HepG2 (cell line): ENCODE measurements around the gene GPD1. TPM values are rescaled to one million over a fixed set of nuclear protein-coding genes. Genes with fewer than 3 reads are reported as not detected.
A peak's percentile ranks its signal among the peaks of the same experiment; 100 is the strongest.

Experiments used
- FOXK2 ChIP-seq: fragments of 450-650 bp; IDR thresholded peaks from 2 replicates; pipeline ENCODE4 v1.6.1; 2016
- KMT2A ChIP-seq: sonication (generic); formaldehyde crosslinking; IDR thresholded peaks from 2 replicates; pipeline ENCODE4 v1.4.0; 2020; ENCODE audit warnings: missing genetic modification reagents
- MYC ChIP-seq: sonication (generic); formaldehyde crosslinking; IDR thresholded peaks from 2 replicates; pipeline ENCODE4 v1.9.0; 2021; ENCODE audit warnings: missing genetic modification reagents, borderline replicate concordance
- NCOA1 ChIP-seq: sonication (generic); formaldehyde crosslinking; IDR thresholded peaks from 2 replicates; pipeline ENCODE4 v1.9.0; 2021; ENCODE audit warnings: missing genetic modification reagents
- NFIB ChIP-seq: sonication (generic); formaldehyde crosslinking; IDR thresholded peaks from 2 replicates; pipeline ENCODE4 v1.9.0; 2021; ENCODE audit warnings: missing genetic modification reagents, mild to moderate bottlenecking, borderline replicate concordance
- NONO ChIP-seq, 2 experiments: fragments of 450-650 bp in 1 of 2; sonication (generic) in 1 of 2; formaldehyde crosslinking in 1 of 2; IDR thresholded peaks in 1 of 2; conservative IDR thresholded peaks in 1 of 2; 2 replicates each; pipeline versions ENCODE4 v1.6.1 to v1.8.0; 2017 to 2022; ENCODE audit warnings: mild to moderate bottlenecking in 1 of 2, missing genetic modification reagents in 1 of 2, moderate library complexity in 1 of 2
- NR2C2 ChIP-seq: sonication (generic); formaldehyde crosslinking; IDR thresholded peaks from 2 replicates; pipeline ENCODE4 v1.4.0; 2020; ENCODE audit warnings: missing genetic modification reagents, mild to moderate bottlenecking, moderate library complexity, borderline replicate concordance
- PRMT3 ChIP-seq: sonication (generic); formaldehyde crosslinking; IDR thresholded peaks from 2 replicates; pipeline ENCODE4 v1.8.1; 2022; ENCODE audit warnings: low read depth, mild to moderate bottlenecking, moderate library complexity, missing genetic modification reagents, borderline replicate concordance
- SAFB2 ChIP-seq: sonication (generic); formaldehyde crosslinking; IDR thresholded peaks from 2 replicates; pipeline ENCODE4 v1.5.1; 2020; ENCODE audit warnings: missing genetic modification reagents, low read depth, mild to moderate bottlenecking, borderline replicate concordance
- SOX13 ChIP-seq, 3 experiments: fragments of 450-650 bp in 1 of 3; sonication (generic) in 1 of 3; formaldehyde crosslinking in 1 of 3; IDR thresholded peaks in 2 of 3; conservative IDR thresholded peaks in 1 of 3; 2 replicates each; pipeline versions ENCODE4 v1.5.0 to v1.6.1; 2016 to 2020; ENCODE audit warnings: antibody characterized with exemption in 1 of 3, mild to moderate bottlenecking in 1 of 3, missing compliant biosample characterization in 1 of 3, missing genetic modification reagents in 1 of 3, moderate library complexity in 1 of 3
- ZNF569 ChIP-seq: sonication (generic); formaldehyde crosslinking; IDR thresholded peaks from 2 replicates; pipeline ENCODE4 v1.5.0; 2020; ENCODE audit warnings: mild to moderate bottlenecking, missing genetic modification reagents, moderate library complexity, borderline replicate concordance
- ZSCAN22 ChIP-seq: sonication (generic); formaldehyde crosslinking; IDR thresholded peaks from 2 replicates; pipeline ENCODE4 v1.4.0; 2020; ENCODE audit warnings: mild to moderate bottlenecking, missing genetic modification reagents
- polyA plus RNA-seq, 8 experiments: library from polyadenylated mRNA; depleted of rRNA in 3 of 8; stranded (reverse) in 7 of 8; unstranded in 1 of 8; fragments of >200 nt; fragmentation: Illumina TruSeq in 4 of 8; extraction: Trizol in 4 of 8; gene quantifications; 2 replicates each; pipeline versions ENCODE4 v1.2.1 to v1.2.3, GENCODE V29; 2011 to 2016; ENCODE audit warnings: low read depth in 4 of 8, missing spikeins in 1 of 8, mixed read lengths in 1 of 8; ENCODE audit not compliant: insufficient read depth in 1 of 8
- total RNA-seq, 5 experiments: library from RNA; depleted of rRNA; stranded (reverse); fragments of >200 nt; fragmentation: Illumina TruSeq; extraction: Trizol; gene quantifications; 2 replicates each; pipeline ENCODE4 v1.2.3, GENCODE V29; 2016; ENCODE audit warnings: low read depth in 1 of 5
- TF ChIP-seq, protein P1 (sequence below): sonication (generic); formaldehyde crosslinking; IDR thresholded peaks from 2 replicates; pipeline ENCODE4 v1.4.0; 2020; ENCODE audit warnings: low read depth, mild to moderate bottlenecking, missing genetic modification reagents
- TF ChIP-seq, protein P2 (sequence below): sonication (generic); IDR thresholded peaks from 2 replicates; pipeline ENCODE4 v1.6.1; 2016; ENCODE audit warnings: low read depth, borderline replicate concordance
- TF ChIP-seq, protein P3 (sequence below): sonication (generic); formaldehyde crosslinking; IDR thresholded peaks from 2 replicates; pipeline ENCODE4 v1.4.0; 2020; ENCODE audit warnings: missing genetic modification reagents
- TF ChIP-seq, protein P4 (sequence below): sonication (generic); formaldehyde crosslinking; IDR thresholded peaks from 2 replicates; pipeline ENCODE4 v1.4.0; 2020; ENCODE audit warnings: missing genetic modification reagents

Gene GPD1
- total and polyA plus RNA-seq, 2 of the 13 experiments (the other 11 are each of a cell fraction or from before 2014, with no cell fraction given): 3.7 to 30.6 TPM

DNA sequence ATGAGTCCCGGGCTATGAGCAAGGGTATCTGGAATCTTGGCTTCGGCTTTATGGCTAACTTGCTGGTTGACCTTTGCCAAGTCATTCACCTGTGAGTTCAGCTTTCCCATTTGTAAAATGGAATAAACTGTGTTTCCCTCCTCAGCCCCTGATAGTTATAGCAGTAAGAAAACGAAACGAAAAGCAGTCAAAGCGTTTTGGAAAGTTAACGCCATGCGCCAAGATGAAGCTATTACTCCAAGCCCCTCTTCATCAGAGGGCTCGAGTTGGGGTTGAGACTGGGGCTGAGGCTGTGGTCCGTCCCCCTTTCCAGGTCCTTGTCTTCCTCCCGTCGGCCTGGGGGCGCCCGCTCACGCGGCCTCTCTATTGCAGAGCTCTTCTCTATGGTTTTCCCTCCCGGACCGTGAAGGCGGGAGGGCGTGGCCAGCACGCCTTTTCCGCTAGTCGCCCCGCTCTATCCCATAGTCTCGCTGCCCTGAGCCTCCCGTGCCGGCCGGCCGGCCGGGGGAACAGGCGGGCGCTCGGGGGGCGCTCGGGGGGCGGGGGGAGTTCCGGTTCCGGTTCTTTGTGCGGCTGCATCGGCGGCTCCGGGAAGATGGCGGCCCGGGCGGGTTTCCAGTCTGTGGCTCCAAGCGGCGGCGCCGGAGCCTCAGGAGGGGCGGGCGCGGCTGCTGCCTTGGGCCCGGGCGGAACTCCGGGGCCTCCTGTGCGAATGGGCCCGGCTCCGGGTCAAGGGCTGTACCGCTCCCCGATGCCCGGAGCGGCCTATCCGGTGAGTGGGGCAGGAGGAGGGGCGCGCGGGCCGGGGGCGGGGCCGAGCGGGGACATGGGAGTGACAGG lies 18.8 kb upstream of the GPD1 start, which contains the start of gene SMARCD1 (continued):
- TF ChIP-seq, protein P1, sequence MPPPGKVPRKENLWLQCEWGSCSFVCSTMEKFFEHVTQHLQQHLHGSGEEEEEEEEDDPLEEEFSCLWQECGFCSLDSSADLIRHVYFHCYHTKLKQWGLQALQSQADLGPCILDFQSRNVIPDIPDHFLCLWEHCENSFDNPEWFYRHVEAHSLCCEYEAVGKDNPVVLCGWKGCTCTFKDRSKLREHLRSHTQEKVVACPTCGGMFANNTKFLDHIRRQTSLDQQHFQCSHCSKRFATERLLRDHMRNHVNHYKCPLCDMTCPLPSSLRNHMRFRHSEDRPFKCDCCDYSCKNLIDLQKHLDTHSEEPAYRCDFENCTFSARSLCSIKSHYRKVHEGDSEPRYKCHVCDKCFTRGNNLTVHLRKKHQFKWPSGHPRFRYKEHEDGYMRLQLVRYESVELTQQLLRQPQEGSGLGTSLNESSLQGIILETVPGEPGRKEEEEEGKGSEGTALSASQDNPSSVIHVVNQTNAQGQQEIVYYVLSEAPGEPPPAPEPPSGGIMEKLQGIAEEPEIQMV: peak; percentile 76; the same call in 1 of the 2 replicates
- TF ChIP-seq MYC (CRISPR knock-in tag): peak; percentile 34; the same call in 1 of the 2 replicates
- no peak for TF ChIP-seq PRMT3 (CRISPR knock-in tag)
- TF ChIP-seq, protein P2, sequence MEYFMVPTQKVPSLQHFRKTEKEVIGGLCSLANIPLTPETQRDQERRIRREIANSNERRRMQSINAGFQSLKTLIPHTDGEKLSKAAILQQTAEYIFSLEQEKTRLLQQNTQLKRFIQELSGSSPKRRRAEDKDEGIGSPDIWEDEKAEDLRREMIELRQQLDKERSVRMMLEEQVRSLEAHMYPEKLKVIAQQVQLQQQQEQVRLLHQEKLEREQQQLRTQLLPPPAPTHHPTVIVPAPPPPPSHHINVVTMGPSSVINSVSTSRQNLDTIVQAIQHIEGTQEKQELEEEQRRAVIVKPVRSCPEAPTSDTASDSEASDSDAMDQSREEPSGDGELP: no peak
- TF ChIP-seq, protein P3, sequence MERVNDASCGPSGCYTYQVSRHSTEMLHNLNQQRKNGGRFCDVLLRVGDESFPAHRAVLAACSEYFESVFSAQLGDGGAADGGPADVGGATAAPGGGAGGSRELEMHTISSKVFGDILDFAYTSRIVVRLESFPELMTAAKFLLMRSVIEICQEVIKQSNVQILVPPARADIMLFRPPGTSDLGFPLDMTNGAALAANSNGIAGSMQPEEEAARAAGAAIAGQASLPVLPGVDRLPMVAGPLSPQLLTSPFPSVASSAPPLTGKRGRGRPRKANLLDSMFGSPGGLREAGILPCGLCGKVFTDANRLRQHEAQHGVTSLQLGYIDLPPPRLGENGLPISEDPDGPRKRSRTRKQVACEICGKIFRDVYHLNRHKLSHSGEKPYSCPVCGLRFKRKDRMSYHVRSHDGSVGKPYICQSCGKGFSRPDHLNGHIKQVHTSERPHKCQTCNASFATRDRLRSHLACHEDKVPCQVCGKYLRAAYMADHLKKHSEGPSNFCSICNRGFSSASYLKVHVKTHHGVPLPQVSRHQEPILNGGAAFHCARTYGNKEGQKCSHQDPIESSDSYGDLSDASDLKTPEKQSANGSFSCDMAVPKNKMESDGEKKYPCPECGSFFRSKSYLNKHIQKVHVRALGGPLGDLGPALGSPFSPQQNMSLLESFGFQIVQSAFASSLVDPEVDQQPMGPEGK (CRISPR knock-in tag): peak; percentile 5; the same call in 1 of the 2 replicates
- TF ChIP-seq NR2C2 (CRISPR knock-in tag): peak; percentile 54; the same call in 1 of the 2 replicates
- TF ChIP-seq NONO (IDR thresholded peaks at IDR 0.05): no peak
- TF ChIP-seq NONO (CRISPR knock-in tag; conservative IDR thresholded peaks at IDR 0.05): peak; percentile 67
- TF ChIP-seq KMT2A (CRISPR knock-in tag): peak; percentile 37; the same call in 1 of the 2 replicates
- no peak for TF ChIP-seq ZNF569 (CRISPR knock-in tag)
- TF ChIP-seq ZSCAN22 (CRISPR knock-in tag): no peak
- TF ChIP-seq NCOA1 (CRISPR knock-in tag): no peak
- no peak for TF ChIP-seq SAFB2 (CRISPR knock-in tag)
- TF ChIP-seq NFIB (CRISPR knock-in tag): no peak
- TF ChIP-seq FOXK2: no peak
- TF ChIP-seq, protein P4, sequence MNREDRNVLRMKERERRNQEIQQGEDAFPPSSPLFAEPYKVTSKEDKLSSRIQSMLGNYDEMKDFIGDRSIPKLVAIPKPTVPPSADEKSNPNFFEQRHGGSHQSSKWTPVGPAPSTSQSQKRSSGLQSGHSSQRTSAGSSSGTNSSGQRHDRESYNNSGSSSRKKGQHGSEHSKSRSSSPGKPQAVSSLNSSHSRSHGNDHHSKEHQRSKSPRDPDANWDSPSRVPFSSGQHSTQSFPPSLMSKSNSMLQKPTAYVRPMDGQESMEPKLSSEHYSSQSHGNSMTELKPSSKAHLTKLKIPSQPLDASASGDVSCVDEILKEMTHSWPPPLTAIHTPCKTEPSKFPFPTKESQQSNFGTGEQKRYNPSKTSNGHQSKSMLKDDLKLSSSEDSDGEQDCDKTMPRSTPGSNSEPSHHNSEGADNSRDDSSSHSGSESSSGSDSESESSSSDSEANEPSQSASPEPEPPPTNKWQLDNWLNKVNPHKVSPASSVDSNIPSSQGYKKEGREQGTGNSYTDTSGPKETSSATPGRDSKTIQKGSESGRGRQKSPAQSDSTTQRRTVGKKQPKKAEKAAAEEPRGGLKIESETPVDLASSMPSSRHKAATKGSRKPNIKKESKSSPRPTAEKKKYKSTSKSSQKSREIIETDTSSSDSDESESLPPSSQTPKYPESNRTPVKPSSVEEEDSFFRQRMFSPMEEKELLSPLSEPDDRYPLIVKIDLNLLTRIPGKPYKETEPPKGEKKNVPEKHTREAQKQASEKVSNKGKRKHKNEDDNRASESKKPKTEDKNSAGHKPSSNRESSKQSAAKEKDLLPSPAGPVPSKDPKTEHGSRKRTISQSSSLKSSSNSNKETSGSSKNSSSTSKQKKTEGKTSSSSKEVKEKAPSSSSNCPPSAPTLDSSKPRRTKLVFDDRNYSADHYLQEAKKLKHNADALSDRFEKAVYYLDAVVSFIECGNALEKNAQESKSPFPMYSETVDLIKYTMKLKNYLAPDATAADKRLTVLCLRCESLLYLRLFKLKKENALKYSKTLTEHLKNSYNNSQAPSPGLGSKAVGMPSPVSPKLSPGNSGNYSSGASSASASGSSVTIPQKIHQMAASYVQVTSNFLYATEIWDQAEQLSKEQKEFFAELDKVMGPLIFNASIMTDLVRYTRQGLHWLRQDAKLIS (CRISPR knock-in tag): no peak
- no peak for TF ChIP-seq SOX13 (IDR thresholded peaks at IDR 0.05)
- peak in 1 of 2 experiments; percentile 3; a peak in 1 of 4 replicates for TF ChIP-seq SOX13 (CRISPR knock-in tag; conservative IDR thresholded peaks at IDR 0.05 in 1 of 2, IDR thresholded peaks at IDR 0.05 in 1 of 2)
